Measurements from ENCODE around the gene DYNLT4. TPM values are rescaled to one million over a fixed set of nuclear protein-coding genes. Genes with fewer than 3 reads are reported as not detected.

The DYNLT4 gene
- total RNA-seq, 1 experiment from 2014 or later = 0.54 TPM

DNA sequence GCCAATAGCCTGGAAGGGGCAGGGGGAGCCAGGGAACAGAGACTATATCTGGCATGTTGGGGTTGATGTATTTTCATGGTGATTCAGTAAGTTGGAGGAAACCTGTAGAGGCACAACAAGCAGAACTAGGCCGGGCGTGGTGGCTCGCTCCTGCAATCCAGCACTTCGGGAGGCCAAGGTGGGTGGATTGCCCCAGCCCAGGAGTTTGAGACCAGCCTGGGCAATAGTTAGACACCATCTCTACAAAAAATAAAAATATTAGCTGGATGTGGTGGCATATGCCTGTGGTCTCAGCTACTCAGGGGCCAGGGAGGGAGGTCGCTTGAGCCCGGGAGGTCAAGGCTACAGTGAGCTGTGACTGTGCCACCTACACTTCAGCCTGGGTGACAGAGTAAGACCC lies 46.0 kb upstream of the DYNLT4 start:
- intact Hi-C loops (cut with micrococcal nuclease; ENCODE audit: unreplicated experiment) = no loop called here
- Histone ChIP-seq H3K4me1 (ENCODE audit: insufficient read depth, low read length, poor library complexity, severe bottlenecking) (no peaks in the 10 kb centered on the region), H3K36me3 (ENCODE audit: insufficient read depth, low read length, poor library complexity, severe bottlenecking) (no peaks in the 10 kb centered on the region), H3K9me3 (ENCODE audit: low read depth, low read length, poor library complexity, severe bottlenecking) (no peaks in the 10 kb centered on the region), H3K4me3 (ENCODE audit: low read depth, low read length, poor library complexity, severe bottlenecking) (no peak overlapping the region), H3K27me3 (replicated peaks; ENCODE audit: insufficient read depth, low read depth, low read length, poor library complexity) (no peaks in the 10 kb centered on the region), H3K27ac (ENCODE audit: low read depth, low read length, poor library complexity, severe bottlenecking) (no peak overlapping the region)
- no peak for DNase-seq (ENCODE audit: low spot score)
- TF ChIP-seq EZH2 (IDR thresholded peaks at IDR 0.05; ENCODE audit: borderline replicate concordance, low read depth, low read length, poor library complexity, severe bottlenecking) = no peak
- no TSS peak for BruUV-seq (replicated peaks)
- ChIA-PET CTCF (no interaction called here), POLR2A (ENCODE audit: low non-redundant PET) (no interaction called here)

DNA sequence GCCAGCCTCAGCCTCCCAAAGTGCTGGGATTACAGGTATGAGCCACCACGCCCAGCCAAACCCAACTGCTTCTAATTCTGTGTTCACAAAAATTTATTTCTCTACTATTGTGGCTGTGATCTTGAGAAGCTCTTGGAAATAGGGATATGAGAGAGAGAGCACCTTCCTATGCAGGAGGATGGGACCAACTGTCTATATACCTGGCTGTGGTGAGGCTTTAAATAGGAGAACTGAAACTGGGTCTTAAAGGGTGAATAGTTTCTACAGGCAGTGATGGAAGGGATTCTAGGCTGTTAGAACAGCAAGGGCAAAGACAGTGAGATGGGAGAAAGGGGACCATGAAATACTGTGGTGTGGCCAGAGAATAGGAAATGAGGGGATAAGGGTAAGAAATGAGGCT lies 44.2 kb upstream of the DYNLT4 start:
- intact Hi-C loops (cut with micrococcal nuclease; ENCODE audit: unreplicated experiment) = no loop called here
- no peak overlapping the region for H3K27ac ChIP-seq (ENCODE audit: low read depth, low read length, poor library complexity, severe bottlenecking)
- DNase-seq (ENCODE audit: low spot score) = no peak
- no peak overlapping the region for H3K4me3 ChIP-seq (ENCODE audit: low read depth, low read length, poor library complexity, severe bottlenecking)
- no TSS peak for BruUV-seq (replicated peaks)
- H3K36me3 ChIP-seq (ENCODE audit: insufficient read depth, low read length, poor library complexity, severe bottlenecking) = no peaks in the 10 kb centered on the region
- TF ChIP-seq, protein P1, sequence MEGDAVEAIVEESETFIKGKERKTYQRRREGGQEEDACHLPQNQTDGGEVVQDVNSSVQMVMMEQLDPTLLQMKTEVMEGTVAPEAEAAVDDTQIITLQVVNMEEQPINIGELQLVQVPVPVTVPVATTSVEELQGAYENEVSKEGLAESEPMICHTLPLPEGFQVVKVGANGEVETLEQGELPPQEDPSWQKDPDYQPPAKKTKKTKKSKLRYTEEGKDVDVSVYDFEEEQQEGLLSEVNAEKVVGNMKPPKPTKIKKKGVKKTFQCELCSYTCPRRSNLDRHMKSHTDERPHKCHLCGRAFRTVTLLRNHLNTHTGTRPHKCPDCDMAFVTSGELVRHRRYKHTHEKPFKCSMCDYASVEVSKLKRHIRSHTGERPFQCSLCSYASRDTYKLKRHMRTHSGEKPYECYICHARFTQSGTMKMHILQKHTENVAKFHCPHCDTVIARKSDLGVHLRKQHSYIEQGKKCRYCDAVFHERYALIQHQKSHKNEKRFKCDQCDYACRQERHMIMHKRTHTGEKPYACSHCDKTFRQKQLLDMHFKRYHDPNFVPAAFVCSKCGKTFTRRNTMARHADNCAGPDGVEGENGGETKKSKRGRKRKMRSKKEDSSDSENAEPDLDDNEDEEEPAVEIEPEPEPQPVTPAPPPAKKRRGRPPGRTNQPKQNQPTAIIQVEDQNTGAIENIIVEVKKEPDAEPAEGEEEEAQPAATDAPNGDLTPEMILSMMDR (conservative IDR thresholded peaks at IDR 0.05; ENCODE audit: low read depth, low read length) = no peak
- TF ChIP-seq EZH2 (IDR thresholded peaks at IDR 0.05; ENCODE audit: borderline replicate concordance, low read depth, low read length, poor library complexity, severe bottlenecking) = no peak
- H3K9me3 ChIP-seq (ENCODE audit: low read depth, low read length, poor library complexity, severe bottlenecking) = no peaks in the 10 kb centered on the region
- H3K4me1 ChIP-seq (ENCODE audit: insufficient read depth, low read length, poor library complexity, severe bottlenecking) = no peaks in the 10 kb centered on the region
- CTCF ChIA-PET = no interaction called here
- H3K27me3 ChIP-seq (replicated peaks; ENCODE audit: insufficient read depth, low read depth, low read length, poor library complexity) = no peaks in the 10 kb centered on the region
- POLR2A ChIA-PET (ENCODE audit: low non-redundant PET) = no interaction called here

DNA sequence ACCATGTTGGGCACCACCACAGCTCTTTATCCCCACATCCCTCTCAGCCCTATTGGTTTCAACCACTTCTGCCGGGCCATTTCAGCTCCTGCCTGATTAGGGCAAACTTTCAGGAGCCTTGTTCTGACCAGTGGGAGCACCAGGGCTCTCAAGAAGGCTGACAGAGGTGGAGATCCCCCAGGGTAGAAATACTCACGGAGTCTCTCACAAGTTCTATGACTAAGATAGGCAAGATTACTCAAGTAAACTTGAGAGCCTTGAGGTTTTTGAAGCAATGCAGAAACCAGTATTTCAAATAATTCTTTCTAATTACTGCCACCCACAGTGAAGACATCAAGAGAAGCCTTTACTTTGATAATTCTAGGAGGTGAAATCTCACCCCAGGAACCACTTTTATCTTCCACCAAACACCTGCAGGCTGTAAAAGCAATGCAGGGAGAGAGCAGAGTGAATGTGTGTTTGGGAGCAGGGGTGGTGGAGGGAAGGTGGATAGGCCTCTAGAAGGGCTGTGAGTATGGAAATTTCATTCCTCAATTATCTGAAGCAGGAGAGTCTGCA lies 42.5 kb upstream of the DYNLT4 start:
- no peaks in the 10 kb centered on the region for H3K27me3 ChIP-seq (replicated peaks; ENCODE audit: insufficient read depth, low read depth, low read length, poor library complexity)
- BruUV-seq (replicated peaks) = no TSS peak
- H3K4me3 ChIP-seq (ENCODE audit: low read depth, low read length, poor library complexity, severe bottlenecking) = no peak overlapping the region
- DNase-seq (ENCODE audit: low spot score) = no peak
- CTCF ChIA-PET = no interaction called here
- intact Hi-C loops (cut with micrococcal nuclease; ENCODE audit: unreplicated experiment) = no loop called here
- no peaks in the 10 kb centered on the region for H3K4me1 ChIP-seq (ENCODE audit: insufficient read depth, low read length, poor library complexity, severe bottlenecking)
- no peak for TF ChIP-seq EZH2 (IDR thresholded peaks at IDR 0.05; ENCODE audit: borderline replicate concordance, low read depth, low read length, poor library complexity, severe bottlenecking)
- TF ChIP-seq, protein P1 (conservative IDR thresholded peaks at IDR 0.05; ENCODE audit: low read depth, low read length) = no peak
- no peaks in the 10 kb centered on the region for H3K9me3 ChIP-seq (ENCODE audit: low read depth, low read length, poor library complexity, severe bottlenecking)
- no peak overlapping the region for H3K27ac ChIP-seq (ENCODE audit: low read depth, low read length, poor library complexity, severe bottlenecking)
- POLR2A ChIA-PET (ENCODE audit: low non-redundant PET) = no interaction called here
- no peaks in the 10 kb centered on the region for H3K36me3 ChIP-seq (ENCODE audit: insufficient read depth, low read length, poor library complexity, severe bottlenecking)

DNA sequence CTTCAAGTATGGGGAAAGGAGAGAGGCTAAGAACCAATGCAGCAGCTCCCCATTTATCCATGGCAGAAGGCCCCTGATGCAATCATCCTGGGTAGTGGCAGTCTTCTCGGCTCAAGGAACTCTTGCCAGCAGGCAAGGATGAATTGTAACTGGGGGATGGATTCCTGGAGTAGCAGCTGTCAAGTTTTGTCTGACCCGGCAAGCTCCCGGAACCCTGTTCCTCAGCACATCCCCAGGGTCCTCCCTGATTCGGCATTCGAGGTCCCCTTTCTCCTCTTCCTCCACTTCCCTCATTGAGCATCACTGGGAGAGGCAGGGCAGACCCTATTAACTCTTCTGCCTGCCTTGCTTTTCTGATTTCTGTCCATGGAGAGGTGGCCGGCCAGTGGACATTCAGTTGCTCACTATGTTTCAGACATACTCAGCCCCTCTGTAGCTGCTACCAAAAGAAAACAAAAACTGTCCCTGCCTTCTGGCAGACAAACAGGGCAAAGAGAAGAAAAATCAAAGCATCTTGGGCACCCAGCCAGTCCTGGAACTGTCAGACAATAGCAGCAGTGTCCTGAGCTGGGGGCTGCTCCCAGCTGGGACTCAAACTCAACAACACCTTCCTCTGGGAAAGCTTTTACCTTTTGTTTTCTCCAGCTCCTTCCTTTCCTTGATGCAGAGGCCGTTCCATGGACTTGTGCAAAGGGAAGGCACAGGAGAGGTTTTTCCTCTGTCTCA lies 41.5 kb upstream of the DYNLT4 start:
- TF ChIP-seq, protein P1 (conservative IDR thresholded peaks at IDR 0.05; ENCODE audit: low read depth, low read length) = no peak
- no peak for TF ChIP-seq EZH2 (IDR thresholded peaks at IDR 0.05; ENCODE audit: borderline replicate concordance, low read depth, low read length, poor library complexity, severe bottlenecking)
- Histone ChIP-seq H3K9me3 (ENCODE audit: low read depth, low read length, poor library complexity, severe bottlenecking) (no peaks in the 10 kb centered on the region), H3K4me3 (ENCODE audit: low read depth, low read length, poor library complexity, severe bottlenecking) (no peak overlapping the region), H3K4me1 (ENCODE audit: insufficient read depth, low read length, poor library complexity, severe bottlenecking) (no peaks in the 10 kb centered on the region), H3K36me3 (ENCODE audit: insufficient read depth, low read length, poor library complexity, severe bottlenecking) (no peaks in the 10 kb centered on the region), H3K27me3 (replicated peaks; ENCODE audit: insufficient read depth, low read depth, low read length, poor library complexity) (no peaks in the 10 kb centered on the region), H3K27ac (ENCODE audit: low read depth, low read length, poor library complexity, severe bottlenecking) (no peak overlapping the region)
- CTCF ChIA-PET = no interaction called here
- intact Hi-C loops (cut with micrococcal nuclease; ENCODE audit: unreplicated experiment) = no loop called here
- no TSS peak for BruUV-seq (replicated peaks)
- DNase-seq (ENCODE audit: low spot score) = no peak
- POLR2A ChIA-PET (ENCODE audit: low non-redundant PET) = no interaction called here
